Prostate gland (tissue), 2 donors: Measurements from ENCODE around the gene JADE3.

Source experiments
- CTCF ChIP-seq, 4 experiments: fragments of 200-600 bp in 2 of 4; fragments of 450-650 bp in 2 of 4; sonication (generic) in 2 of 4; IDR thresholded peaks; 1 replicate in 3 of 4; 2 replicates in 1 of 4; pipeline ENCODE4 v1.5.1; 2016 to 2019; ENCODE audit warnings: antibody characterized with exemption in 4 of 4, mild to moderate bottlenecking in 2 of 4, moderate library complexity in 2 of 4
- POLR2A ChIP-seq: fragments of 450-650 bp; IDR thresholded peaks from one replicate; pipeline ENCODE4 v1.6.1; 2016; ENCODE audit warnings: antibody characterized with exemption, mild to moderate bottlenecking
- POLR2AphosphoS5 ChIP-seq: sonication (generic); formaldehyde crosslinking; IDR thresholded peaks from one replicate; pipeline ENCODE4 v1.6.1; 2017; ENCODE audit warnings: antibody characterized with exemption

- TF ChIP-seq CTCF (IDR thresholded peaks at IDR 0.05): no peak
- TF ChIP-seq POLR2A: no peak
- TF ChIP-seq POLR2AphosphoS5: no peak
Observed at GRCh38 chrX:46954716-46955115, 42.5 kb downstream of the JADE3 start.
